ENCODE results near the gene TRIM71.

DNA sequence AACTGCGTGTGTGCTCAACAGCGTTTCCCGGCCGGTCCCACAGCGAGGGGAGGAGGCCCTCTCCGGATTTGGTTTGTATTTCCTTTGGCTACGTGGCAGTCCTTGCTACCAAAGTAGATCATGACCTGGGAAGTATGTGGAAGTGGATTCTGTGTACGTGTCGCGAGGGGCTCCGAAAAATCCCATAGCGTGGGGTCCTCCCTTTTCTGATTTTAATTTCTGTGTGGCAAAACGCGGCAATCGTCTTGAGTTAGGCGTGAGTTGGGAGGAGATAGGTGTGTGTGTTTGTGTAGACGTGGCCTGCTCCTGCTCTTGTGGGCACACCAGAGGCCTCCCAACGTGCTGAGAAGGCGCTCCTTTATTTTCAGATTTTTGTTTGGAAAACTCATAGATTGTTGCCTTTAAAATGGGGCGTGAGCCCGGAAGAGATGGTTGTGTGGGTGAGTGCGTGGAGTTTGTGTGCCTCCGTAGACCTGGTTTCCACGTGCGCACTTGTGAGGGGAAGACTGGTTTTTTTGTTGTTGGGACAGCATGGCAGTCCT, 1.2 kb downstream of the TRIM71 start:
- TF ChIP-seq, protein P1, sequence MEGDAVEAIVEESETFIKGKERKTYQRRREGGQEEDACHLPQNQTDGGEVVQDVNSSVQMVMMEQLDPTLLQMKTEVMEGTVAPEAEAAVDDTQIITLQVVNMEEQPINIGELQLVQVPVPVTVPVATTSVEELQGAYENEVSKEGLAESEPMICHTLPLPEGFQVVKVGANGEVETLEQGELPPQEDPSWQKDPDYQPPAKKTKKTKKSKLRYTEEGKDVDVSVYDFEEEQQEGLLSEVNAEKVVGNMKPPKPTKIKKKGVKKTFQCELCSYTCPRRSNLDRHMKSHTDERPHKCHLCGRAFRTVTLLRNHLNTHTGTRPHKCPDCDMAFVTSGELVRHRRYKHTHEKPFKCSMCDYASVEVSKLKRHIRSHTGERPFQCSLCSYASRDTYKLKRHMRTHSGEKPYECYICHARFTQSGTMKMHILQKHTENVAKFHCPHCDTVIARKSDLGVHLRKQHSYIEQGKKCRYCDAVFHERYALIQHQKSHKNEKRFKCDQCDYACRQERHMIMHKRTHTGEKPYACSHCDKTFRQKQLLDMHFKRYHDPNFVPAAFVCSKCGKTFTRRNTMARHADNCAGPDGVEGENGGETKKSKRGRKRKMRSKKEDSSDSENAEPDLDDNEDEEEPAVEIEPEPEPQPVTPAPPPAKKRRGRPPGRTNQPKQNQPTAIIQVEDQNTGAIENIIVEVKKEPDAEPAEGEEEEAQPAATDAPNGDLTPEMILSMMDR (conservative IDR thresholded peaks at IDR 0.05 in 1 of 2, IDR thresholded peaks at IDR 0.05 in 1 of 2; ENCODE audit: extremely low read depth in 1 of 2, insufficient read depth in 1 of 2, low read depth in 1 of 2, low read length in 2 of 2): no peak
- peak; percentile 76 for TF ChIP-seq EZH2 (IDR thresholded peaks at IDR 0.05; ENCODE audit: borderline replicate concordance, low read length)
